HepG2 (cell line): ENCODE measurements around the gene IRGM. TPM values are rescaled to one million over a fixed set of nuclear protein-coding genes. Genes with fewer than 3 reads are reported as not detected.
A peak's percentile ranks its signal among the peaks of the same experiment; 100 is the strongest.

Experiments
- AKAP8 ChIP-seq: sonication (generic); formaldehyde crosslinking; IDR thresholded peaks from 2 replicates; pipeline ENCODE4 v1.5.1; 2020; ENCODE audit warnings: mild to moderate bottlenecking, missing genetic modification reagents
- ARNTL ChIP-seq: sonication (generic); formaldehyde crosslinking; IDR thresholded peaks from 2 replicates; pipeline ENCODE4 v1.4.0; 2020; ENCODE audit warnings: mild to moderate bottlenecking, missing genetic modification reagents
- CBFB ChIP-seq: sonication (generic); formaldehyde crosslinking; IDR thresholded peaks from 2 replicates; pipeline ENCODE4 v1.4.0; 2020; ENCODE audit warnings: missing genetic modification reagents
- FOXJ3 ChIP-seq: sonication (generic); formaldehyde crosslinking; IDR thresholded peaks from 2 replicates; pipeline ENCODE4 v1.4.0; 2020; ENCODE audit warnings: missing genetic modification reagents, mild to moderate bottlenecking, borderline replicate concordance
- GTF3A ChIP-seq: sonication (generic); formaldehyde crosslinking; conservative IDR thresholded peaks from 2 replicates; pipeline ENCODE4 v1.4.0; 2020; ENCODE audit warnings: mild to moderate bottlenecking, missing genetic modification reagents
- HNRNPUL1 ChIP-seq: fragments of 200-400 bp; formaldehyde crosslinking; IDR thresholded peaks from 2 replicates; pipeline ENCODE4 v1.6.1; 2017; ENCODE audit warnings: low read depth, mild to moderate bottlenecking, low read length, moderate library complexity
- NCOA2 ChIP-seq: sonication (generic); formaldehyde crosslinking; IDR thresholded peaks from 2 replicates; pipeline ENCODE4 v1.8.0; 2022; ENCODE audit warnings: inconsistent platforms
- RXRB ChIP-seq: IDR thresholded peaks from 2 replicates; pipeline ENCODE4 v1.6.1; 2016; ENCODE audit warnings: borderline replicate concordance, missing genetic modification reagents, missing compliant biosample characterization
- TAF15 ChIP-seq: fragments of 200-400 bp; formaldehyde crosslinking; IDR thresholded peaks from one replicate; pipeline ENCODE4 v1.6.1; 2018; ENCODE audit warnings: mild to moderate bottlenecking, low read depth, low read length; ENCODE audit not compliant: poor library complexity, severe bottlenecking
- ZNF10 ChIP-seq: sonication (generic); formaldehyde crosslinking; IDR thresholded peaks from 2 replicates; pipeline ENCODE4 v1.4.0; 2020; ENCODE audit warnings: mild to moderate bottlenecking, low read depth, missing genetic modification reagents, borderline replicate concordance
- ZNF224 ChIP-seq: sonication (generic); formaldehyde crosslinking; IDR thresholded peaks from 2 replicates; pipeline ENCODE4 v1.5.0; 2020; ENCODE audit warnings: mild to moderate bottlenecking, missing genetic modification reagents
- ZNF34 ChIP-seq: sonication (generic); formaldehyde crosslinking; IDR thresholded peaks from 2 replicates; pipeline ENCODE4 v1.4.0; 2020; ENCODE audit warnings: mild to moderate bottlenecking, missing genetic modification reagents, borderline replicate concordance
- ZNF44 ChIP-seq: sonication (generic); formaldehyde crosslinking; IDR thresholded peaks from 2 replicates; pipeline ENCODE4 v1.5.1; 2020; ENCODE audit warnings: mild to moderate bottlenecking, missing genetic modification reagents
- ZNF570 ChIP-seq: sonication (generic); formaldehyde crosslinking; IDR thresholded peaks from 2 replicates; pipeline ENCODE4 v1.4.0; 2020; ENCODE audit warnings: mild to moderate bottlenecking, missing genetic modification reagents, borderline replicate concordance
- ZNF776 ChIP-seq: sonication (generic); formaldehyde crosslinking; IDR thresholded peaks from 2 replicates; pipeline ENCODE4 v1.4.0; 2020; ENCODE audit warnings: mild to moderate bottlenecking, missing genetic modification reagents
- polyA plus RNA-seq, 8 experiments: library from polyadenylated mRNA; depleted of rRNA in 3 of 8; stranded (reverse) in 7 of 8; unstranded in 1 of 8; fragments of >200 nt; fragmentation: Illumina TruSeq in 4 of 8; extraction: Trizol in 4 of 8; gene quantifications; 2 replicates each; pipeline versions ENCODE4 v1.2.1 to v1.2.3, GENCODE V29; 2011 to 2016; ENCODE audit warnings: low read depth in 4 of 8, missing spikeins in 1 of 8, mixed read lengths in 1 of 8; ENCODE audit not compliant: insufficient read depth in 1 of 8
- total RNA-seq, 5 experiments: library from RNA; depleted of rRNA; stranded (reverse); fragments of >200 nt; fragmentation: Illumina TruSeq; extraction: Trizol; gene quantifications; 2 replicates each; pipeline ENCODE4 v1.2.3, GENCODE V29; 2016; ENCODE audit warnings: low read depth in 1 of 5
- TF ChIP-seq, protein P1 (sequence below): IDR thresholded peaks from 2 replicates; pipeline ENCODE4 v1.6.1; 2016
- TF ChIP-seq, protein P2 (sequence below): sonication (generic); formaldehyde crosslinking; IDR thresholded peaks from 2 replicates; pipeline ENCODE4 v1.5.0; 2020; ENCODE audit warnings: mild to moderate bottlenecking, missing genetic modification reagents
- TF ChIP-seq, protein P3 (sequence below): sonication (generic); formaldehyde crosslinking; IDR thresholded peaks from 2 replicates; pipeline ENCODE4 v1.5.0; 2020; ENCODE audit warnings: missing genetic modification reagents
- TF ChIP-seq, protein P4 (sequence below): fragments of 450-650 bp; IDR thresholded peaks from 2 replicates; pipeline ENCODE4 v1.6.1; 2017; ENCODE audit warnings: mild to moderate bottlenecking

The IRGM gene
- total and polyA plus RNA-seq, 2 of the 13 experiments (the other 11 are each of a cell fraction or from before 2014, with no cell fraction given) = not detected

DNA sequence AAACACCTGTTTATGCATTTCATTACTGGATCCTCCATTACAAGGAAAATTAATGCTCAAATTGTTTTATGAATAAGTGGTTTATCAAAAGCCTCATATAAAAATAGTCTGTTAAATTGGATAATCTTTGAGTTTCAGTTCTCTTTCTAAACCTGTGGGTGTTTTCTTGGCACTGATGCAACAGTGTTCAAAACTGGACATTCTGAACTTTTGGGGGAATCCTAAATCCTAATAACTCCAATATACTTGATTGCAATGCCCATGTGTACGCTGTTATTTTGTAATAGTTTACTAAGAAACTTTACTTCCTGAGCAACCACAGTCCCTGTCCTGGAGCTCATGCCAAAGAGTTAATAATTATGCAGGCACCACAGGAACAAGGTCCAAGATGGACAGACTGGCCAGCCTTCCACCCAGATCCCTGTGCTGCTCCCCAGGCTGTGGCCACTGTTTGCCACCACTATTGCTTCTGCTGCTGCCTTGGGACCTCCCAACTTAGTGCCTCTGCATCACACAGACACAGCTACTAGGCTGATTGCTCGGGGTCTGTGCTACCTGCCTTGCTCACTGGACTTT, 14.0 kb downstream of the IRGM start (continued):
- TF ChIP-seq, protein P1, sequence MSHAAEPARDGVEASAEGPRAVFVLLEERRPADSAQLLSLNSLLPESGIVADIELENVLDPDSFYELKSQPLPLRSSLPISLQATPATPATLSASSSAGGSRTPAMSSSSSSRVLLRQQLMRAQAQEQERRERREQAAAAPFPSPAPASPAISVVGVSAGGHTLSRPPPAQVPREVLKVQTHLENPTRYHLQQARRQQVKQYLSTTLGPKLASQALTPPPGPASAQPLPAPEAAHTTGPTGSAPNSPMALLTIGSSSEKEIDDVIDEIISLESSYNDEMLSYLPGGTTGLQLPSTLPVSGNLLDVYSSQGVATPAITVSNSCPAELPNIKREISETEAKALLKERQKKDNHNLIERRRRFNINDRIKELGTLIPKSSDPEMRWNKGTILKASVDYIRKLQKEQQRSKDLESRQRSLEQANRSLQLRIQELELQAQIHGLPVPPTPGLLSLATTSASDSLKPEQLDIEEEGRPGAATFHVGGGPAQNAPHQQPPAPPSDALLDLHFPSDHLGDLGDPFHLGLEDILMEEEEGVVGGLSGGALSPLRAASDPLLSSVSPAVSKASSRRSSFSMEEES (CRISPR knock-in tag) = no peak
- no peak for TF ChIP-seq AKAP8 (CRISPR knock-in tag)
- no peak for TF ChIP-seq ZNF34 (CRISPR knock-in tag)
- TF ChIP-seq, protein P2, sequence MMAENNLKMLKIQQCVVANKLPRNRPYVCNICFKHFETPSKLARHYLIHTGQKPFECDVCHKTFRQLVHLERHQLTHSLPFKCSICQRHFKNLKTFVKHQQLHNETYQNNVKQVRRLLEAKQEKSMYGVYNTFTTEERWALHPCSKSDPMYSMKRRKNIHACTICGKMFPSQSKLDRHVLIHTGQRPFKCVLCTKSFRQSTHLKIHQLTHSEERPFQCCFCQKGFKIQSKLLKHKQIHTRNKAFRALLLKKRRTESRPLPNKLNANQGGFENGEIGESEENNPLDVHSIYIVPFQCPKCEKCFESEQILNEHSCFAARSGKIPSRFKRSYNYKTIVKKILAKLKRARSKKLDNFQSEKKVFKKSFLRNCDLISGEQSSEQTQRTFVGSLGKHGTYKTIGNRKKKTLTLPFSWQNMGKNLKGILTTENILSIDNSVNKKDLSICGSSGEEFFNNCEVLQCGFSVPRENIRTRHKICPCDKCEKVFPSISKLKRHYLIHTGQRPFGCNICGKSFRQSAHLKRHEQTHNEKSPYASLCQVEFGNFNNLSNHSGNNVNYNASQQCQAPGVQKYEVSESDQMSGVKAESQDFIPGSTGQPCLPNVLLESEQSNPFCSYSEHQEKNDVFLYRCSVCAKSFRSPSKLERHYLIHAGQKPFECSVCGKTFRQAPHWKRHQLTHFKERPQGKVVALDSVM (CRISPR knock-in tag) = no peak
- TF ChIP-seq HNRNPUL1 = no peak
- TF ChIP-seq ZNF10 (CRISPR knock-in tag) = no peak
- TF ChIP-seq GTF3A (CRISPR knock-in tag) = no peak
- no peak for TF ChIP-seq ZNF224 (CRISPR knock-in tag)
- no peak for TF ChIP-seq ARNTL
- peak; percentile 47; the same call in 1 of the 2 replicates for TF ChIP-seq RXRB (CRISPR knock-in tag)
- TF ChIP-seq, protein P3, sequence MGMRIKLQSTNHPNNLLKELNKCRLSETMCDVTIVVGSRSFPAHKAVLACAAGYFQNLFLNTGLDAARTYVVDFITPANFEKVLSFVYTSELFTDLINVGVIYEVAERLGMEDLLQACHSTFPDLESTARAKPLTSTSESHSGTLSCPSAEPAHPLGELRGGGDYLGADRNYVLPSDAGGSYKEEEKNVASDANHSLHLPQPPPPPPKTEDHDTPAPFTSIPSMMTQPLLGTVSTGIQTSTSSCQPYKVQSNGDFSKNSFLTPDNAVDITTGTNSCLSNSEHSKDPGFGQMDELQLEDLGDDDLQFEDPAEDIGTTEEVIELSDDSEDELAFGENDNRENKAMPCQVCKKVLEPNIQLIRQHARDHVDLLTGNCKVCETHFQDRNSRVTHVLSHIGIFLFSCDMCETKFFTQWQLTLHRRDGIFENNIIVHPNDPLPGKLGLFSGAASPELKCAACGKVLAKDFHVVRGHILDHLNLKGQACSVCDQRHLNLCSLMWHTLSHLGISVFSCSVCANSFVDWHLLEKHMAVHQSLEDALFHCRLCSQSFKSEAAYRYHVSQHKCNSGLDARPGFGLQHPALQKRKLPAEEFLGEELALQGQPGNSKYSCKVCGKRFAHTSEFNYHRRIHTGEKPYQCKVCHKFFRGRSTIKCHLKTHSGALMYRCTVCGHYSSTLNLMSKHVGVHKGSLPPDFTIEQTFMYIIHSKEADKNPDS (CRISPR knock-in tag) = no peak
- no peak for TF ChIP-seq CBFB
- TF ChIP-seq ZNF570 (CRISPR knock-in tag) = no peak
- TF ChIP-seq ZNF44 (CRISPR knock-in tag) = no peak
- TF ChIP-seq TAF15 = no peak
- no peak for TF ChIP-seq ZNF776 (CRISPR knock-in tag)
- peak; percentile 23; the same call in 1 of the 2 replicates for TF ChIP-seq FOXJ3 (CRISPR knock-in tag)
- TF ChIP-seq, protein P4, sequence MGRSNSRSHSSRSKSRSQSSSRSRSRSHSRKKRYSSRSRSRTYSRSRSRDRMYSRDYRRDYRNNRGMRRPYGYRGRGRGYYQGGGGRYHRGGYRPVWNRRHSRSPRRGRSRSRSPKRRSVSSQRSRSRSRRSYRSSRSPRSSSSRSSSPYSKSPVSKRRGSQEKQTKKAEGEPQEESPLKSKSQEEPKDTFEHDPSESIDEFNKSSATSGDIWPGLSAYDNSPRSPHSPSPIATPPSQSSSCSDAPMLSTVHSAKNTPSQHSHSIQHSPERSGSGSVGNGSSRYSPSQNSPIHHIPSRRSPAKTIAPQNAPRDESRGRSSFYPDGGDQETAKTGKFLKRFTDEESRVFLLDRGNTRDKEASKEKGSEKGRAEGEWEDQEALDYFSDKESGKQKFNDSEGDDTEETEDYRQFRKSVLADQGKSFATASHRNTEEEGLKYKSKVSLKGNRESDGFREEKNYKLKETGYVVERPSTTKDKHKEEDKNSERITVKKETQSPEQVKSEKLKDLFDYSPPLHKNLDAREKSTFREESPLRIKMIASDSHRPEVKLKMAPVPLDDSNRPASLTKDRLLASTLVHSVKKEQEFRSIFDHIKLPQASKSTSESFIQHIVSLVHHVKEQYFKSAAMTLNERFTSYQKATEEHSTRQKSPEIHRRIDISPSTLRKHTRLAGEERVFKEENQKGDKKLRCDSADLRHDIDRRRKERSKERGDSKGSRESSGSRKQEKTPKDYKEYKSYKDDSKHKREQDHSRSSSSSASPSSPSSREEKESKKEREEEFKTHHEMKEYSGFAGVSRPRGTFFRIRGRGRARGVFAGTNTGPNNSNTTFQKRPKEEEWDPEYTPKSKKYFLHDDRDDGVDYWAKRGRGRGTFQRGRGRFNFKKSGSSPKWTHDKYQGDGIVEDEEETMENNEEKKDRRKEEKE = no peak
- TF ChIP-seq NCOA2 (CRISPR knock-in tag) = no peak
